ENCODE data around the gene C2CD4B.

Gene C2CD4B

DNA sequence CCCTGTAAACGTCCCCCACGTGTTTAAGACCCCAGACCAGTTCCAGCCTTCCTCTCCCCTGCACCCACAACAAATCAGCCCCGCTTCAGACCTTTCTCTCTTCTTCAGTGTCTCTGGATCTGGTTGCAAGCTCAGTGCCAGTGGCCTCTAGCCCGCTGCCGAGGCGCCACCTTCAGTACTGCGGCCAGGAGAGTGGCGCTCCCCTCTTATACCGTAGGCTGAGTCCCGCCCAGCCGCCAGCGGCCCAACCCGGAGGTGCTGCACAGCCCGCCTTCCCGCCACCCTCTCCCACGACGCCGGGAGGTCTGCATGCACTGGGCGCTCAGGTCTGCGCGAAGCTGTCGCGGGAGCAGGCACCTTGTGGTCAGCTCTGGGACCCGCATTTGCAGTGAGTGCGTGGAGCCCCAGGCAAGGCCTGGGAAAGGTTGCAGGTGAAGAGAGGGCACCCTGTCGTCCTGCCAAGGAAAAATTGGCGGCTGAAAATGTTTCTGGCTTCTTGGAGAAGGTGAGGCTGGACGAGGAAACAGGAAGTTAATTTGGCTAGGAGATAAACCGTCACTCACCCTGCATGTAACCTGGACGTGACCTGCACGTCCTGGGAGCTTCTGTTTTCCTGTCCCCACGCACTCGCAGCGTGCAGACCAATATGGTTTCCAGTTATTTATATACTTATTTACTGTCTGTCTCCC is at the start of gene C2CD4B:
Gene C2CD4B (minus strand): TSS at position 182 of the 689 bp plus-strand sequence. CDS start 301 bp downstream, outside the sequence.
- no peak for DNase-seq

GRCh38 chr15:62212741-62213140 is 47.7 kb upstream of the C2CD4B start:
- no peak for DNase-seq

DNA sequence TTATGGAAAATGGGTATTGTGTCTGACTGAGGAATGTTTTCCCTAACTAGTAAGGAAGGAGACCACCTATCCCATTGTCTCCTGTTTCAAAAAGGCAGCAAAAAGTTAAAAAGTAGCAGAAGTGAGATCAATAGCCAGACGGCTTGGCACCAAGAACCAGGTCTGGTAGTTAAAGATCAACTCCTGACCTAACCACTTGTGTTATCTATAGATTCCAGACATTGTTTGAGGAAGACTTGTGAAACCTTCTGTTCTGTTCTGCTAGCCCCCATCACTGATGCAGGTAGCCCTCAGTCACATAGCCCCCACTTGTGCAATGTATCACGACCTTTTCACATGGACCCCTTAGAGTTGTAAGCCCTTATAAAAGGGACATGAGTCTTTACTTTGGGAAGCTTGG is 46.3 kb upstream of the C2CD4B start:
- DNase-seq = no peak

GRCh38 chr15:62209821-62210220 is 44.7 kb upstream of the C2CD4B start:
- no peak for DNase-seq

GRCh38 chr15:62209322-62209721 is 44.2 kb upstream of the C2CD4B start:
- DNase-seq = no peak

- no peak for DNase-seq
These were observed 43.8 kb upstream of the C2CD4B start for GRCh38 chr15:62208884-62209283.

- no peak for DNase-seq
These were observed 43.3 kb upstream of the C2CD4B start for GRCh38 chr15:62208367-62208766.

- DNase-seq = no peak
These were observed 25.6 kb upstream of the C2CD4B start for GRCh38 chr15:62190675-62191074.

DNA sequence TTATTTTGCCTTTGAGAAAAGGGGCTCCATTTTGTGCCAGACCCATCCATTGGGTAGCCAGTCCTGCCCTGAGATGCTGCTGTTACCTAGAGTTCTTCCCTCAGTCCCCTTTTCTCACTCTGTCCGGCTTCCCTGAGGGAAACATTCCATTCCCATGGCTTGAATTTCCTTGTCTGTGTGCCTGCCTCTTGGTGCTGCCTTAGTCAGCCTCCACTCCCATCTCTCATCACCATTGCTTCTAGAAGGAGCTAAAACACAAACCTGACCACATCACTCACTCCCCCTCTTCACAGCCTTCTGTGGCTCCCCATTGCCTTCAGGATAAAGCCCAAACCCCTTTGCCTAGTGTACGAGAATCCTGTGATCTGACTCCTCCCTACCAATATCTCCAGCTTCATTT is 25.2 kb upstream of the C2CD4B start:
- DNase-seq = no peak

DNA sequence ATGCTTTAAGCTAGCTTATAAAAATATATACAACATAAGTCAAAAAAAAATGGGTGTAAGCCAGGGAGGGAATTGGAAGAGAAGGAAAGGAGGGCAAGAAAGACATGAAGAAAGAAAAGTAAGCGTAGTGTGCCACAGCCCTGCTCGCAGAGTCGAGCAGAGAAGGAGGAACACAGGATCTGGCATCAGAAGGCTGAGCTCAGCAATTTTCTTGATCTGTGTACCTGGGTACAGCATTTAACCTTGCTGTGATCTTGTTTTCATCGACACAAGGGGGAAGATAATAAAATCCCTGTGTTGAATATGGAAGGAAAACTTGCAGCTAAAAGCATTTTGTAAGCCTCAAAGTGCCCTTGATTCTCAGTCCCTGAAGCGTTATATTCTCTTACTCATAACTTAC is 23.7 kb upstream of the C2CD4B start:
- no peak for DNase-seq

DNA sequence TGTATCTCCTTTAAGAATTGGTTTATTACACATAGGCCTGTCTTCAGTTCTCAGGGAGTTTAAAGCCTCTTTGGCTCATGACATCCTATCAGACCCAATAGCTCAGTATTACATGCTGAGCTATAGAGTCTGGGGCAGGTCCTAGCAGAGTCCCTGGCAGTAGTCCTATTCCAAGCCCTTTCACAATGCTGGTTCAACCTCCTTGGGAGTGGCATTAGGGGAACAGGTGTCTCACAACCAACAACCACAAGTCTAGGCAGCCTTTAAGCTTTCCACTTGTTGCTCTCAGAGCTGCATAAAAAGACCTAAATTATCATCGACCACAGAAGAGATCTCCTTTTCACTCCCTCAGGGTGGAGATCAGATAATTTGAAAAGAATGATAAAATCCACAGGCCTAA is 22.8 kb upstream of the C2CD4B start:
- no peak for DNase-seq

DNA sequence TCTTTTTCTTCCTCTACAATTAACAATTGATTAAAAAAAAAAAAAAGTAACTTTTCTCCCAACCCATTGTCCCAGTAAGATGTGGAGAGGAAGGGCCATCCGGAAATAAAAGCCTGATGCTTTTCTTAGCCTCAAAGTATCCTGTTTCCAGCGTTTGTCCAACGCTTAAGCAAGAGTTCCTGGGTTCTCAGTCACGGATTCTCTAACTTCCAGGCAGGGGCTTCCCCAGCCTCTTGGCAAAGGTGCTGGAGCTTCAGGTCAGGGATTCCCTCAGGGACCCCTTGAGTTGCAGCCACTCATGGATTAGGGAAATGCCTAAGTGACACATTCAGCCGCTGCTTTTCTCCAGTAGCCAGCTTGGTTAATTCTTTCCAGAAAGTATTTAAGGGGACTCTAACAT is 22.3 kb upstream of the C2CD4B start:
- no peak for DNase-seq

- no peak for DNase-seq
These were observed 21.5 kb upstream of the C2CD4B start for GRCh38 chr15:62186578-62186977.

- DNase-seq = no peak
These were observed 18.0 kb upstream of the C2CD4B start for GRCh38 chr15:62183130-62183529.

DNA sequence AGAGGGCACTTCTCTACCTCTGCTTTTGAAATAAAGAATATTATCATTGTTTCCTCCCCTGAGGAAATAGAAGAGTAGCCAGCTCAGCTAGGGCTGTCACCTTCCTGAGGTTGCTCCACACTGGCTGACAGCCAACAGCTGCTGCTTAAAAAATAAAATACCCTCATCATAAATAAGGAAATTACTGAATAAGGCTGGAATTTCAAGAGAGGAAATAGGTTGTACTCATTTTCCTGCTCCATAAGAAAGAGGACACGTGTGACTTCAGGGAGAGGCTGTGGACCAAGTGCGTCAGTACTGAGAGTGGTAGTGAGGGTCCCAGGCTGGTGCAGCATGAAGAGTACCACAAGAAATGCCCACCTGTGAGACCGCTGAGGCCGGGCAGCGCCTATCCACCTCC is 8.1 kb upstream of the C2CD4B start:
- no peak for DNase-seq

GRCh38 chr15:62171882-62172281 is 6.8 kb upstream of the C2CD4B start:
- DNase-seq = no peak

- DNase-seq = no peak
These were observed 799 bp upstream of the C2CD4B start for GRCh38 chr15:62165793-62166375.

DNA sequence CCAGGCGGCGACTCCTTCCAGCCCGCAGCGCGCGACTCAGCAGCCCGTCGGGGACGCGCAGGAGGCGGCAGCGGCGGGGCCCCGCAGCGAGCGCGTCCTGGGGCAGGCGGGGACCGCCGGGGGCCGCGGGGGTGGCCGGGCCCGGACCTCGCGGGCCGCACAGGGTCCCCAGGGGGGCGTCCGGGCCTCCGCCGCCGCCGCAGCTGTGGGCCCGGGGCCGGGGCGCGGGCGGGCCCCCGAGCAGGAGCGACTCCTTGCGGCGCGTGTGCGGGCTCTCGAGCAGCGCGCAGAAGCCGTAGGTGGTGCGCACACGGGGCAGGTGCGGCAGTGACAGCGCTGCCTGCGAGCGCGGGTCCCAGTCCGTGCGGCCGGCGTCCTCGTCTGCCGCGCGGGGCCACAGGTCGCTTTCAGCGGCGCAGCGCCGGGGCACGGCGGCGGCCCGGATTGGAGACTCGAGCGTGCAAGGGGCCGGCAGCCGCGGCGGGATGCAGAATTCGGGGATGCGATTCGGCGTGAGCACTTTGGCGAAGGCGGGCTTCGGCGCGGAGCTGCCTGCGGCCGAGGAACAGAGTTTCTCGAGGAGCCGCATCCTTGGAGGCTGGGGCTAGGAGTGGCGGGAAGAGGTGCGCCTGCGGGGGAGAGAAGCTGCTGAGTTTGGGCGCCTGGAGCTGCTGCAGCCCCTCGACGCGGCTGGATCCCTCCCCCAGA is 535 bp downstream of the C2CD4B start:
- DNase-seq = no peak

- no peak for DNase-seq
These were observed 1.1 kb downstream of the C2CD4B start for GRCh38 chr15:62164014-62164395.

DNA sequence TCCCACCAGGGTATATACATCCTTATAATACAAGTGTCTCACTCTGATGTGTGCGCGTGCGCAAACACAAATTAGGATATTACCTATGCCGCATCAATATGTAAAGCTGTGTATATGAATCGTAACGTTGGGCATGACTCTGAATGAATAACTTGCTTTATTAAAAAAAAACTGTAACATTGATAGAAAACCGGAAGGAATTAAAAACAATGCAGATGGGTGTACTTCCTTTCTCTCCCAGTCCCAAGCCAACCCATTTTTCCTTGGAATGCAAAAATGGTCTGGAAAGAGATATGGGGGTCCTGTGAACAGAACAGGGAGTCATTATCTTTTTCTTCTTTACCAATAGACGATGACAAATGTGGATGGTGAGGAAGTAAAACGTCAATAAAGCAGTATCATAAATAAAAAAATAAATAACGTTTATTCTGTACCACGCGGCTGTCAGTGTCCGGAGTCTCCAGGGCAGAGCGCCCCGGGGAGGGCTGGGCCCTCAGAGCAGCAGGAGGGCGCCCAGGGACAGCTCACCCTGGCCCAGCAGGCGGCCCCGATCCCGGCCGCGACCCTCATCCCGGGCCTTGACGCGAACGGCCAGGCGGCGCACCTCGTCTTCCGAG is 1.6 kb downstream of the C2CD4B start:
- DNase-seq = no peak

DNA sequence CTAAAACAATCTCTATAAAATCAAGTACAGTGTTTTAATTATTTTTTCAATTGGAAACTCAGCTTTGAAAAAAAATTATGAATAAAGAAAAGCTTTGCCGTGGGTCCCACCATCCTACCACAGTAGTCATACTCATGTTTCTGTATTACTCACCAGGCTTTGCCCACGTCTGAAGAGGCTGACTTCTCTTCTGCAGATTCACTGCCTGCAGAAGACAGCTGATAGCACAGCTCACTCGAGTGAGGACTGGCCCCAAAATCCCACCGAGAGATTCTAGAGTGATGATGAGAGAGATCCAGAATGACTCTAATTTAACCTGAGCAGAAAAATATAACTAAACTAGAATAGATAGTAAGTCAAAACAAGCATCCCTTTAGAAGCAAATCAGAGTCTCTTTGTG is 11.9 kb downstream of the C2CD4B start:
- no peak for DNase-seq

- DNase-seq = no peak
These were observed 14.6 kb downstream of the C2CD4B start for GRCh38 chr15:62150445-62150844.

DNA sequence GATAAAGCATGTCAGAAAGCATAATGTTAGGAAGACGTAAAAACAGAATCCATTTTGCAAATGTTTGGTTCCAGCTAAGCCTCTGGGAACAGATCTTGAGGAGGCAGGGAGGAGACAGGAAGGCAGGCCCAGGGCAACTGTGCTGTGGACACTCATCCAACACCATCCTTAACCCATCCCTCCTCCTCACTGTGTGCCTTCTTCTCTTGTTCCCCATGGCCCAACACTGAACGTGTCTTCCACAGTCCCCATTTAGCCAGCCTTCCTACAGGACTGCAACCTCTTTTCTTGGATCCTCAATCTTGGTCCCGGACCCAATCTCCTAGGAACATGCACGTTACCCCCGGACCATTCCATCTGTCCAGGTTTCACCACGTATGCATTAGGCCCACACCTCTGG is 15.4 kb downstream of the C2CD4B start:
- no peak for DNase-seq

DNA sequence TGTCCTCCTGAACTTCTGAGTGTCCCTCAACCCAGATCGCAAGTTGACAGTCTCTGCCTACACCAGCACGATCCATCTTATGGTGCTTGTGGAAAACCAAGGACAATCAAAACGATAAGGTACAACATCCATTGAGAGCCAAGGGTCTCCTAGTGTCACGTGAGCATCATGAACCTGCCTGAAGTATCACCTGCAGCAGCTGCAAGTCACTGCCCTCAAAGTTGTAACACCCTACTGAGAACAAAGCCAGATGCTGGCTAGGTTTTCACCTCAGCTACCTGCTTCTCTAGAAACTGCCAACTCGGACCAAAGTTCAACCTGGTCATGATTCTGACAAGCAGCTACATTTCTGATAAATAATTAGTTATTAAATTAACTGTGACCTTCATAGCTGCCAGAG is 17.5 kb downstream of the C2CD4B start:
- DNase-seq = no peak

Measured in activated CD4-positive, alpha-beta T cell treated with anti-CD3 and anti-CD28 coated beads for 1 hour (primary cell).